ENCODE measurements around the gene CALML3.

GRCh38 chr10:5502061-5502521 lies 22.7 kb upstream of the CALML3 start:
- TF ChIP-seq, protein P1, sequence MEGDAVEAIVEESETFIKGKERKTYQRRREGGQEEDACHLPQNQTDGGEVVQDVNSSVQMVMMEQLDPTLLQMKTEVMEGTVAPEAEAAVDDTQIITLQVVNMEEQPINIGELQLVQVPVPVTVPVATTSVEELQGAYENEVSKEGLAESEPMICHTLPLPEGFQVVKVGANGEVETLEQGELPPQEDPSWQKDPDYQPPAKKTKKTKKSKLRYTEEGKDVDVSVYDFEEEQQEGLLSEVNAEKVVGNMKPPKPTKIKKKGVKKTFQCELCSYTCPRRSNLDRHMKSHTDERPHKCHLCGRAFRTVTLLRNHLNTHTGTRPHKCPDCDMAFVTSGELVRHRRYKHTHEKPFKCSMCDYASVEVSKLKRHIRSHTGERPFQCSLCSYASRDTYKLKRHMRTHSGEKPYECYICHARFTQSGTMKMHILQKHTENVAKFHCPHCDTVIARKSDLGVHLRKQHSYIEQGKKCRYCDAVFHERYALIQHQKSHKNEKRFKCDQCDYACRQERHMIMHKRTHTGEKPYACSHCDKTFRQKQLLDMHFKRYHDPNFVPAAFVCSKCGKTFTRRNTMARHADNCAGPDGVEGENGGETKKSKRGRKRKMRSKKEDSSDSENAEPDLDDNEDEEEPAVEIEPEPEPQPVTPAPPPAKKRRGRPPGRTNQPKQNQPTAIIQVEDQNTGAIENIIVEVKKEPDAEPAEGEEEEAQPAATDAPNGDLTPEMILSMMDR (IDR thresholded peaks at IDR 0.05; ENCODE audit: low read depth, low read length) = no peak
- no peak for TF ChIP-seq EZH2phosphoT487 (IDR thresholded peaks at IDR 0.05; ENCODE audit: low read depth)

All from OCI-LY3 (cell line).